NCI-H2227 (cell line): ENCODE results near the gene RAB40AL.
"Not testable (repeated sequence)": the region's sequence is repeated elsewhere in the genome, so short reads cannot be mapped to it uniquely, and the experiment has no call there.

Source experiments
- DNase-seq: peaks from one replicate; lab custom pipeline; 2025; ENCODE audit not compliant: unreplicated experiment; lab: John Stamatoyannopoulos, UW

RAB40AL gene

GRCh38 chrX:102936972-102937371, at the start of gene RAB40AL:
Gene RAB40AL (plus strand): TSS chrX:102937272. CDS start chrX:102937319, 47 bp downstream.
- not testable (repeated sequence) for DNase-seq

GRCh38 chrX:102887687-102888086, 49.4 kb upstream of the RAB40AL start:
- DNase-seq = no peak

- no peak for DNase-seq
These were observed 45.0 kb upstream of the RAB40AL start for GRCh38 chrX:102892103-102892502.

GRCh38 chrX:102899940-102900916, 36.8 kb upstream of the RAB40AL start:
- peak; percentile 88 for DNase-seq

GRCh38 chrX:102902355-102902754, 34.7 kb upstream of the RAB40AL start:
- no peak for DNase-seq

- DNase-seq = no peak
These were observed 5.9 kb upstream of the RAB40AL start for GRCh38 chrX:102930990-102931756.

GRCh38 chrX:102934624-102935023, 2.4 kb upstream of the RAB40AL start:
- DNase-seq = peak; percentile 46

- DNase-seq = peak; percentile 81
These were observed 14.1 kb downstream of the RAB40AL start for GRCh38 chrX:102950908-102951866.

GRCh38 chrX:102957751-102958150, 20.7 kb downstream of the RAB40AL start:
- DNase-seq = no peak

- peak; percentile 23 for DNase-seq
These were observed 21.7 kb downstream of the RAB40AL start for GRCh38 chrX:102958794-102959193.

GRCh38 chrX:102959471-102959870, 22.4 kb downstream of the RAB40AL start:
- no peak for DNase-seq

- no peak for DNase-seq
These were observed 26.9 kb downstream of the RAB40AL start for GRCh38 chrX:102963955-102964354.

- DNase-seq = no peak
These were observed 27.9 kb downstream of the RAB40AL start for GRCh38 chrX:102964940-102965339.

GRCh38 chrX:102966701-102967100, 29.6 kb downstream of the RAB40AL start:
- DNase-seq = no peak

GRCh38 chrX:102968216-102968615, 31.1 kb downstream of the RAB40AL start:
- no peak for DNase-seq

- not testable (repeated sequence) for DNase-seq
These were observed 34.5 kb downstream of the RAB40AL start for GRCh38 chrX:102971536-102971935.

GRCh38 chrX:102975016-102975415, 37.9 kb downstream of the RAB40AL start:
- DNase-seq = no peak

GRCh38 chrX:102976286-102976685, 39.2 kb downstream of the RAB40AL start:
- DNase-seq = no peak

GRCh38 chrX:102976793-102977495, 39.9 kb downstream of the RAB40AL start:
- DNase-seq = no peak

GRCh38 chrX:102978594-102978993, 41.5 kb downstream of the RAB40AL start:
- DNase-seq = no peak
